ENCODE measurements around the gene R3HDM2.

R3HDM2 gene

DNA sequence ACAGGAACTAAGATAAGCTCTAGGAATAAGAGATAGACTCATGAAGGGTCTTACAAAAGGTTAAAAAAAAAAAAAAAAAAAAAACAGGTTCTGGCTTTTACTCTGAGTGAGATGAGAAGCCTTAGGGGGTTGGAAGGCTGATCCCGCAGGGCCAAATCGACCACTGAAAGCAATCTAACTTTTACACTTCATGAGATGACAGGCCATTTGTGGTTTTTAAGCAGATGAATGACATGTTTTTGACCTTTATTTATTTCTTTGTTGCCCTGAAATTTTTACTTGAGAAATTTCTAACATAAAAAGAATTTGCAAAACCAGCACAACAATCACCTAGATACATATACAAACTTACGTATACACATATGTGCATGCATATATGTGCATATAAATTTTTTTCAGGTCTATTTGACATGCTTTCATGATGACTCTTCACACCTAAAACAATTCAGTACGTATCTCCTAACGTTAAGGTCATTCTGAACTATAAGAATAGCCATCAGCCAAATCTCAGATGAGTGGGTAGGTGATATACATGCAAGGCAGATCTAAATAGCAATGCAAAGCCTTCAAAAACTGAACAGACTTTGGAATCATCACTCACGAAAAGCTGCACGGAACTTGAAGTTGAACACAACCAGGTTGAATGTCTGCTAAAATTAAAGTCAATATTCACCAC is 87.0 kb downstream of the R3HDM2 start:
- no peak for TF ChIP-seq REST (IDR thresholded peaks at IDR 0.05; ENCODE audit: insufficient read depth in 1 of 2, low read depth in 2 of 2, low read length in 2 of 2)
- TF ChIP-seq POLR2AphosphoS5 (IDR thresholded peaks at IDR 0.05; ENCODE audit: low read depth, low read length): no peak
- TF ChIP-seq SIN3A (IDR thresholded peaks at IDR 0.05; ENCODE audit: borderline replicate concordance, insufficient read depth, low read length): no peak

DNA sequence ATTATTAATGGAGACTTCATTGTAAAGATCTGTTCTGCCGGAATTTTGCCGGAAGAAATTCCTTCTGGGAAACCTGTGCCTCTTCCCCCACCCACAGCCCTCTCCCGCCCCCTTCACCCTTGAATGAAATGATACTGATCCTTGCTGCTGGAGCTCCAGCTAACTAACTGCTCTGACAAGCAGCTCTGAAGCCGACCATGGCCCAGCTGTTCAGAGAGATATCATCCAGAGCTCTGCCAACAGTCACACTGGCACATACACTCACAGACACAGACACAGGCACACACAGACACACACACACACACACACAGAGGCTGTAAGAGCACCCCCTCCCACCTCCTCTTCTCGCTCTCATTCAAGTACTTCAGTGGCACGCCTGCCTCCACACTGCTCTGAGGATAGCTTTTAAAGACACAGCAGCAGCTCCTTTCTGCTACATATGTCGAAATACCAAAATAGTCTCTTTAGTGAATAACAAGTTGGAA is 88.6 kb downstream of the R3HDM2 start:
- TF ChIP-seq FOXP2 (optimal IDR thresholded peaks at IDR 0.05; ENCODE audit: borderline replicate concordance, extremely low read depth, extremely low read length, insufficient read depth): no peak
- TF ChIP-seq POLR2AphosphoS5 (IDR thresholded peaks at IDR 0.05; ENCODE audit: low read depth, low read length): no peak
- TF ChIP-seq TAF1 (IDR thresholded peaks at IDR 0.05; ENCODE audit: borderline replicate concordance, insufficient read depth, low read length): no peak
- TF ChIP-seq REST (IDR thresholded peaks at IDR 0.05; ENCODE audit: insufficient read depth in 1 of 2, low read depth in 2 of 2, low read length in 2 of 2): no peak
- TF ChIP-seq SIN3A (IDR thresholded peaks at IDR 0.05; ENCODE audit: borderline replicate concordance, insufficient read depth, low read length): no peak

GRCh38 chr12:57341275-57341990 is 89.4 kb downstream of the R3HDM2 start:
- TF ChIP-seq FOXP2 (optimal IDR thresholded peaks at IDR 0.05; ENCODE audit: borderline replicate concordance, extremely low read depth, extremely low read length, insufficient read depth) (no peak), REST (IDR thresholded peaks at IDR 0.05; ENCODE audit: insufficient read depth in 1 of 2, low read depth in 2 of 2, low read length in 2 of 2) (no peak), POLR2AphosphoS5 (IDR thresholded peaks at IDR 0.05; ENCODE audit: low read depth, low read length) (no peak), SIN3A (IDR thresholded peaks at IDR 0.05; ENCODE audit: borderline replicate concordance, insufficient read depth, low read length) (no peak), TAF1 (IDR thresholded peaks at IDR 0.05; ENCODE audit: borderline replicate concordance, insufficient read depth, low read length) (no peak)

- TF ChIP-seq FOXP2 (optimal IDR thresholded peaks at IDR 0.05; ENCODE audit: borderline replicate concordance, extremely low read depth, extremely low read length, insufficient read depth) (no peak), SIN3A (IDR thresholded peaks at IDR 0.05; ENCODE audit: borderline replicate concordance, insufficient read depth, low read length) (no peak), TAF1 (IDR thresholded peaks at IDR 0.05; ENCODE audit: borderline replicate concordance, insufficient read depth, low read length) (no peak), REST (IDR thresholded peaks at IDR 0.05; ENCODE audit: insufficient read depth in 1 of 2, low read depth in 2 of 2, low read length in 2 of 2) (no peak), POLR2AphosphoS5 (IDR thresholded peaks at IDR 0.05; ENCODE audit: low read depth, low read length) (no peak)
Measured at GRCh38 chr12:57340104-57340503, 90.7 kb downstream of the R3HDM2 start.

Data from PFSK-1 (cell line).